Hepatocyte (in vitro differentiated cells): ENCODE measurements around the gene SLC4A7. TPM values are rescaled to one million over a fixed set of nuclear protein-coding genes. Genes with fewer than 3 reads are reported as not detected.

Experiments used
- DNase-seq: peaks from one replicate; pipeline ENCODE4 v3.0.0-alpha.2; 2016; ENCODE audit warnings: low spot score
- H2AFZ ChIP-seq: fragments of 200-600 bp; sonication (generic); 2 replicates; pipeline ENCODE4 v1.6.0; 2016; ENCODE audit warnings: antibody characterized with exemption, mild to moderate bottlenecking
- H3K27ac ChIP-seq: fragments of 200-600 bp; sonication (generic); 2 replicates; pipeline ENCODE4 v1.5.1; 2016; ENCODE audit warnings: mild to moderate bottlenecking
- H3K27me3 ChIP-seq: fragments of 200-600 bp; sonication (generic); 2 replicates; pipeline ENCODE4 v1.6.1; 2016
- H3K36me3 ChIP-seq: fragments of 200-600 bp; sonication (generic); replicated peaks from 2 replicates; pipeline ENCODE4 v1.5.1; 2016; ENCODE audit warnings: low read depth; ENCODE audit not compliant: insufficient read depth
- H3K4me1 ChIP-seq: fragments of 200-600 bp; sonication (generic); 2 replicates; pipeline ENCODE4 v1.5.1; 2016; ENCODE audit warnings: mild to moderate bottlenecking, moderate library complexity; ENCODE audit not compliant: insufficient read depth
- H3K4me2 ChIP-seq: fragments of 200-600 bp; sonication (generic); 2 replicates; pipeline ENCODE4 v1.6.0; 2016
- H3K4me3 ChIP-seq: fragments of 200-600 bp; sonication (generic); 2 replicates; pipeline ENCODE4 v1.5.1; 2016; ENCODE audit warnings: mild to moderate bottlenecking
- H3K79me2 ChIP-seq: fragments of 200-600 bp; sonication (generic); 2 replicates; pipeline ENCODE4 v1.6.0; 2017; ENCODE audit warnings: mild to moderate bottlenecking
- H3K9me2 ChIP-seq: fragments of 200-600 bp; sonication (generic); replicated peaks from 2 replicates; pipeline ENCODE4 v1.6.0; 2017; ENCODE audit warnings: mild to moderate bottlenecking; ENCODE audit not compliant: insufficient read depth
- H3K9me3 ChIP-seq: fragments of 200-600 bp; sonication (generic); 2 replicates; pipeline ENCODE4 v1.5.1; 2016; ENCODE audit warnings: low read depth, mild to moderate bottlenecking
- H4K20me1 ChIP-seq: fragments of 200-600 bp; sonication (generic); 2 replicates; pipeline ENCODE4 v1.6.0; 2016; ENCODE audit warnings: mild to moderate bottlenecking; ENCODE audit not compliant: insufficient read depth, poor library complexity, severe bottlenecking
- EZH2 ChIP-seq: fragments of 200-600 bp; sonication (generic); IDR thresholded peaks from 2 replicates; pipeline ENCODE4 v1.6.1; 2016; ENCODE audit warnings: antibody characterized with exemption, mild to moderate bottlenecking, borderline replicate concordance
- EZH2phosphoT487 ChIP-seq: fragments of 200-600 bp; sonication (generic); IDR thresholded peaks from one replicate; pipeline ENCODE4 v1.6.1; 2018; ENCODE audit warnings: antibody characterized with exemption, mild to moderate bottlenecking, low read depth, moderate library complexity; ENCODE audit not compliant: unreplicated experiment, severe bottlenecking
- WGBS: methylation state at CpG from one replicate; pipeline ENCODE4 v1.1.6; 2016; ENCODE audit warnings: low lambda C conversion rate; ENCODE audit errors: missing lambda C conversion rate; 5-methylcytosine and 5-hydroxymethylcytosine counted together
- polyA plus RNA-seq: library from polyadenylated mRNA; unstranded; fragments of >200 nt; fragmentation: Nextera tagmentation; extraction: Ambion mirVana; gene quantifications from 2 replicates; pipeline ENCODE4 v1.2.1, GENCODE V29; 2016
- total RNA-seq: library from RNA; depleted of rRNA; stranded (reverse); fragments of >200 nt; gene quantifications from 2 replicates; pipeline ENCODE4 v1.2.3, GENCODE V29; 2014
- TF ChIP-seq, protein P1 (sequence below): fragments of 200-600 bp; sonication (generic); IDR thresholded peaks from 2 replicates; pipeline ENCODE4 v1.5.1; 2016; ENCODE audit warnings: antibody characterized with exemption, mild to moderate bottlenecking; ENCODE audit not compliant: poor library complexity

SLC4A7 gene
- total and polyA plus RNA-seq, 2 experiments from 2014 or later, result 7.7 to 45.3 TPM

DNA sequence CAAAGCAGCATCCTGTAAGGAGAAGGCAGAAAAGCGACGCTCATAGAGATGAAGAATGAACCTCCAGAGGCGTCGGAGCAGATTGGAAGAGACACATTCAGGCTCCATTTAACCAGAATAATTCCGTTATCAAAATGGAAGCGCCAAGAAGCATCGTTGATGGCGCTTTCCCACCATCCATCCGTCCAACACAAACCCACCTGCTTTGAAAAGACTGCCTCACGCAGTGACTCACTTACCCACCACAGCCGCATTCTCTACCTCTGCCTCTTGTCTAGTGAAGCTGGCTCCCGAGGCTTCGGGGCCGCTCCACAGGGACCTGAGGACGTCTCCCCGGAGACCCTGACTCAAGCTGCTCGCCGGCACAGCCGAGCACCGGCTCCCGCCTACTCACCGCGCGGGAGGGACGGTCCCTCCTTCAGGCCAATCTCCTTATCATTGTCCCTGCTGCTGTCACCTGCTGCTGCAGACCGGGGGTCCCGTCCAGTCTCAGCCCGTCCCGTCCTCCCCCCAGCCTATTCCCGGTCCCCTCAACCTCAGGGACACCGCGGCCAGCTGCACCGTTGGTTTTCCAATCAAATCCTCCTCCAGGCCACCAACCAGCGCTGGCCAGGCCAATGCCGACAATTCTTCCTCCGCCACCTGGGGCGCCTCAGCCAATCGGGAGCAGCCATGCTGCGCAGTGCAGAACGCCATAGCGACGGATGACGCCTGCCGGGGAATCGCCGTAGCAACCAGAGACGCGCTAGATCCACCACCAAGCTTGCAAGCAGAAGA, 115.2 kb downstream of the SLC4A7 start, which contains the start of gene NEK10:
TSS of gene NEK10 (minus strand) at position 553 of the 777 bp plus-strand sequence. CDS start 16,501 bp downstream, outside the sequence.
- Histone ChIP-seq H3K4me2 (peak within 1 kb of the TSS; percentile 89), H2AFZ (peak within 1 kb of the TSS; percentile 78), H4K20me1 (no peaks in the 10 kb centered on the region), H3K4me3 (peak within 1 kb of the TSS; percentile 50), H3K4me1 (no peaks in the 10 kb centered on the region), H3K36me3 (no peaks in the 10 kb centered on the region), H3K9me3 (no peaks in the 10 kb centered on the region), H3K9me2 (no peaks in the 10 kb centered on the region), H3K27me3 (no peaks in the 10 kb centered on the region), H3K79me2 (no peaks in the 10 kb centered on the region), H3K27ac (no peak within 1 kb of the TSS)
- 4% methylated on average over 44 of the region's 48 CpGs for WGBS
- DNase-seq, result peak; percentile 94
- TF ChIP-seq, protein P1, sequence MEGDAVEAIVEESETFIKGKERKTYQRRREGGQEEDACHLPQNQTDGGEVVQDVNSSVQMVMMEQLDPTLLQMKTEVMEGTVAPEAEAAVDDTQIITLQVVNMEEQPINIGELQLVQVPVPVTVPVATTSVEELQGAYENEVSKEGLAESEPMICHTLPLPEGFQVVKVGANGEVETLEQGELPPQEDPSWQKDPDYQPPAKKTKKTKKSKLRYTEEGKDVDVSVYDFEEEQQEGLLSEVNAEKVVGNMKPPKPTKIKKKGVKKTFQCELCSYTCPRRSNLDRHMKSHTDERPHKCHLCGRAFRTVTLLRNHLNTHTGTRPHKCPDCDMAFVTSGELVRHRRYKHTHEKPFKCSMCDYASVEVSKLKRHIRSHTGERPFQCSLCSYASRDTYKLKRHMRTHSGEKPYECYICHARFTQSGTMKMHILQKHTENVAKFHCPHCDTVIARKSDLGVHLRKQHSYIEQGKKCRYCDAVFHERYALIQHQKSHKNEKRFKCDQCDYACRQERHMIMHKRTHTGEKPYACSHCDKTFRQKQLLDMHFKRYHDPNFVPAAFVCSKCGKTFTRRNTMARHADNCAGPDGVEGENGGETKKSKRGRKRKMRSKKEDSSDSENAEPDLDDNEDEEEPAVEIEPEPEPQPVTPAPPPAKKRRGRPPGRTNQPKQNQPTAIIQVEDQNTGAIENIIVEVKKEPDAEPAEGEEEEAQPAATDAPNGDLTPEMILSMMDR, result no peak
- TF ChIP-seq EZH2phosphoT487 (no peak), EZH2 (no peak)

DNA sequence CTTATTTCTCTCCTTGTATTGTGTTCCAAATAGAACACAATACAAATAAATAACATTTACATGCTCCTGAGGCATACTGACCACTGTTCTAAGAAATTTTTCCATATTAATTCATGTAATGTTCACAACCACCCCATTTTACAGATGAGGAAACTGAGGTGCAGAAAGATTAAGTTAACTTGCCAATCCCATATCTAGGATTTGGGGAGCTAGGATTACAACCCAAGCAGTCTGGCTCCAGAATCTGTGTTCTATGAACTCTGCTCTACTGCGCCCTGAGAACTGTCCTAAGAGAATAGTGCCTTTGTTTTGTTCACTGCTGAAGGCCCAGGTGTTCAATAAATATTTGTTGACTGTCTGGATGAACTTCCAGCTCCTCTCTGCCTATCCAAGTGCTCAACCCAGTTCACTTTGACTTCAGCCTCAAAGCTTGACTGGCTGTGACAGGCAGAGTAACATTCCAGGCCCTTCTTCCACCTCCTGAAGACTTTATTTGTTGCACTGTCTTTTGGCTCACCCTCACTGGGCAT, 118.1 kb downstream of the SLC4A7 start:
- no peak for DNase-seq
- no peak for TF ChIP-seq EZH2
- TF ChIP-seq EZH2phosphoT487, result no peak
- TF ChIP-seq, protein P1, result no peak
- 95% methylated on average over 1 of the region's 1 CpG for WGBS

DNA sequence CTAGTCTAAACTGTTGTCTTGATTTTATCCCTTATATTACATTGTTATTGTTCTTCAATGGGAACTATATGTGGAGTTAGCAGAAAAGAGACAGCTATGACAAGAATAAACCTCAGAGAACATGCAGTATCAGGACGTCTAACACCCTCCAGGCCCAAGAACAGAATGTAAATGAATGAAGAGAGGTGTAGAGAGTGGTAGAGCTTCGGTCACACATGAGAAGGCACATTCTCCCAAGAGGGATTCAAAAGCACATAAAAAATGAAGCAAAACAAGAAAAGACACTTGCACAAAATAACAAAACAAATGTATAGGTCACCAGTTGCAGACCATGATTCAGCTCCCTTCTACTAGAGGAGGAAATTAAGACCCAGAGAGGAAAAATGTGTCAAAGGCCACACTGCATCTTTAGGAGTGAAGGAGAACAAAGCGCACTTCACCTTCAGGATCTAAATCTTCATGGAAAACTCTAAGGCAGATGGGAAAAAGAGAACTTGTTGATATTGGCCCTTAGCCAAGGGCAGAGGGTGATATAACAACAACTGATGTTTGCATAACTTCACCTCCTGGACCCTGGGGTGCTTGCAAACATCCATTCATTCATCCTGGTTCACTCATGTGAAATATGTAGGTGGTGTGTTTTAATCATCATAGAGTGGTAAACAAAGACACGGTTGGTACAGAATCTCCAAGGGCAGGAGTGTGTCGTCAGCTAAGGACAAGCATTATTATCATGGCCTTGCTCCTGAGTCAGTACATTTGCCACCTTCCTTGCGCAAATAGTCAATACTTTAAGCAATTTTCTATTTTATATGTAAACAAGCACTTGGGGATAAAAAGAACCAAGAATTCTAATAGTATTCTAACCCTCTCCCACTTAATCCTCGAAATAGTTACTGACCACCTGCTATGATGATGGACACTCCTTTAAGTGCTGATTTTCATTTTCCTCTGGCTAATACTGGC, 123.8 kb downstream of the SLC4A7 start:
- no peak overlapping the region for H3K4me3 ChIP-seq
- H4K20me1 ChIP-seq, result no peaks in the 10 kb centered on the region
- peak; percentile 70 for DNase-seq
- H3K27me3 ChIP-seq, result no peaks in the 10 kb centered on the region
- no peak overlapping the region for H2AFZ ChIP-seq
- H3K4me2 ChIP-seq, result no peak overlapping the region
- 66% methylated on average over 7 of the region's 7 CpGs for WGBS
- H3K36me3 ChIP-seq, result no peaks in the 10 kb centered on the region
- no peaks in the 10 kb centered on the region for H3K9me2 ChIP-seq
- H3K4me1 ChIP-seq, result peaks cover 28% of the 10 kb centered on the region
- no peaks in the 10 kb centered on the region for H3K9me3 ChIP-seq
- peak overlapping the region; percentile 61 for H3K27ac ChIP-seq
- H3K79me2 ChIP-seq, result no peaks in the 10 kb centered on the region
- TF ChIP-seq, protein P1, result no peak
- no peak for TF ChIP-seq EZH2
- TF ChIP-seq EZH2phosphoT487, result no peak

More for the DNA sequence above, 118.1 kb downstream of the SLC4A7 start:
- Histone ChIP-seq H3K4me1 (no peaks in the 10 kb centered on the region), H3K9me2 (no peaks in the 10 kb centered on the region), H3K36me3 (no peaks in the 10 kb centered on the region), H3K4me2 (no peak overlapping the region), H2AFZ (no peak overlapping the region), H3K79me2 (no peaks in the 10 kb centered on the region), H4K20me1 (no peaks in the 10 kb centered on the region), H3K27me3 (no peaks in the 10 kb centered on the region), H3K27ac (no peak overlapping the region), H3K4me3 (no peak overlapping the region), H3K9me3 (no peaks in the 10 kb centered on the region)
